C4-2B (cell line): ENCODE data around the gene MRPS10.

ENCODE experiments used
- CTCF ChIP-seq: fragments of 450-650 bp; conservative IDR thresholded peaks from 2 replicates; pipeline ENCODE4 v1.5.1; 2017; ENCODE audit warnings: mild to moderate bottlenecking
- ZFX ChIP-seq: fragments of 450-650 bp; IDR thresholded peaks from 2 replicates; pipeline ENCODE4 v1.6.1; 2017

- TF ChIP-seq CTCF (no peak), ZFX (no peak)
Measured at GRCh38 chr6:42171813-42172581, 45.7 kb downstream of the MRPS10 start.
